Spleen (tissue), 7 donors: ENCODE measurements around the gene SH3RF1.

ENCODE experiments used
- CTCF ChIP-seq, 11 experiments: fragments of 200-600 bp in 7 of 11; fragments of 450-650 bp in 4 of 11; sonication (generic) in 4 of 11; IDR thresholded peaks in 8 of 11; conservative IDR thresholded peaks in 3 of 11; 1 replicate in 7 of 11; 2 replicates in 4 of 11; pipeline versions ENCODE4 v1.4.0 to v1.8.0; 2016 to 2021; ENCODE audit warnings: antibody characterized with exemption in 11 of 11, inconsistent platforms in 4 of 11, mild to moderate bottlenecking in 1 of 11
- POLR2A ChIP-seq, 3 donors: fragments of 450-650 bp; IDR thresholded peaks; one replicate each; pipeline ENCODE4 v1.5.1; 2017; ENCODE audit warnings: antibody characterized with exemption in 3 of 3, mild to moderate bottlenecking in 1 of 3
- donor health status: DM: no; HTN: no; CAD: no; lungs with moderate emphysema.
- donor health status: DM: no; HTN: no; CAD: no.
- donor health status: DM: no; HTN: no; CAD: no.

- TF ChIP-seq CTCF (IDR thresholded peaks at IDR 0.05 in 8 of 11, conservative IDR thresholded peaks at IDR 0.05 in 3 of 11) (no peak), POLR2A (IDR thresholded peaks at IDR 0.05) (no peak)
These were observed 114.4 kb downstream of the SH3RF1 start for GRCh38 chr4:169156392-169156791.
